Progenitor cell of endocrine pancreas (in vitro differentiated cells): ENCODE results near the gene HTT-AS. TPM values are rescaled to one million over a fixed set of nuclear protein-coding genes. Genes with fewer than 3 reads are reported as not detected.

ENCODE experiments used
- DNase-seq: peaks from one replicate; pipeline ENCODE4 v3.0.0; 2021; ENCODE audit warnings: low spot score; ENCODE audit not compliant: unreplicated experiment
- H3K27ac Mint-ChIP-seq: 2 replicates; pipeline ENCODE4 v1.8.0; 2021; ENCODE audit warnings: mild to moderate bottlenecking, moderate library complexity, mixed read lengths
- H3K27me3 Mint-ChIP-seq: 2 replicates; pipeline ENCODE4 v1.8.0; 2021; ENCODE audit warnings: mixed read lengths
- H3K36me3 Mint-ChIP-seq: 2 replicates; pipeline ENCODE4 v1.8.0; 2022; ENCODE audit warnings: mixed read lengths; ENCODE audit not compliant: insufficient read depth
- H3K4me1 Mint-ChIP-seq: 2 replicates; pipeline ENCODE4 v1.8.0; 2021; ENCODE audit warnings: low read depth, mixed read lengths
- H3K4me3 Mint-ChIP-seq: 2 replicates; pipeline ENCODE4 v1.8.0; 2021; ENCODE audit warnings: low read depth, mild to moderate bottlenecking, moderate library complexity, mixed read lengths
- H3K9me3 Mint-ChIP-seq: 2 replicates; pipeline ENCODE4 v1.8.0; 2021; ENCODE audit warnings: low read depth, mixed read lengths
- total RNA-seq: library from RNA; stranded (reverse); gene quantifications from 2 replicates; pipeline ENCODE4 v1.2.1, GENCODE V29; 2021
- TF ChIP-seq, protein P1 (sequence below): fragments of 200-600 bp; sonication (generic); IDR thresholded peaks from one replicate; pipeline ENCODE4 v1.5.0; 2021; ENCODE audit warnings: antibody characterized with exemption, mild to moderate bottlenecking; ENCODE audit not compliant: unreplicated experiment

HTT-AS gene
- total RNA-seq, 1 donor from 2014 or later: not detected

- Mint-ChIP-seq H3K27me3 (no peaks in the 10 kb centered on the region), H3K36me3 (peaks cover 4% of the 10 kb centered on the region), H3K27ac (no peak overlapping the region), H3K4me3 (no peak overlapping the region), H3K4me1 (peaks cover 18% of the 10 kb centered on the region), H3K9me3 (no peaks in the 10 kb centered on the region)
- DNase-seq: no peak
- TF ChIP-seq, protein P1, sequence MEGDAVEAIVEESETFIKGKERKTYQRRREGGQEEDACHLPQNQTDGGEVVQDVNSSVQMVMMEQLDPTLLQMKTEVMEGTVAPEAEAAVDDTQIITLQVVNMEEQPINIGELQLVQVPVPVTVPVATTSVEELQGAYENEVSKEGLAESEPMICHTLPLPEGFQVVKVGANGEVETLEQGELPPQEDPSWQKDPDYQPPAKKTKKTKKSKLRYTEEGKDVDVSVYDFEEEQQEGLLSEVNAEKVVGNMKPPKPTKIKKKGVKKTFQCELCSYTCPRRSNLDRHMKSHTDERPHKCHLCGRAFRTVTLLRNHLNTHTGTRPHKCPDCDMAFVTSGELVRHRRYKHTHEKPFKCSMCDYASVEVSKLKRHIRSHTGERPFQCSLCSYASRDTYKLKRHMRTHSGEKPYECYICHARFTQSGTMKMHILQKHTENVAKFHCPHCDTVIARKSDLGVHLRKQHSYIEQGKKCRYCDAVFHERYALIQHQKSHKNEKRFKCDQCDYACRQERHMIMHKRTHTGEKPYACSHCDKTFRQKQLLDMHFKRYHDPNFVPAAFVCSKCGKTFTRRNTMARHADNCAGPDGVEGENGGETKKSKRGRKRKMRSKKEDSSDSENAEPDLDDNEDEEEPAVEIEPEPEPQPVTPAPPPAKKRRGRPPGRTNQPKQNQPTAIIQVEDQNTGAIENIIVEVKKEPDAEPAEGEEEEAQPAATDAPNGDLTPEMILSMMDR: no peak
These were observed 3.5 kb upstream of the HTT-AS start for GRCh38 chr4:3077796-3078195.

DNA sequence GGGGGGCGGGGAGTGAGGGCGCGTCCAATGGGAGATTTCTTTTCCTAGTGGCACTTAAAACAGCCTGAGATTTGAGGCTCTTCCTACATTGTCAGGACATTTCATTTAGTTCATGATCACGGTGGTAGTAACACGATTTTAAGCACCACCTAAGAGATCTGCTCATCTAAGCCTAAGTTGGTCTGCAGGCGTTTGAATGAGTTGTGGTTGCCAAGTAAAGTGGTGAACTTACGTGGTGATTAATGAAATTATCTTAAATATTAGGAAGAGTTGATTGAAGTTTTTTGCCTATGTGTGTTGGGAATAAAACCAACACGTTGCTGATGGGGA lies 1.3 kb upstream of the HTT-AS start:
- no peaks in the 10 kb centered on the region for H3K27me3 Mint-ChIP-seq
- H3K27ac Mint-ChIP-seq: peak overlapping the region; percentile 99
- H3K9me3 Mint-ChIP-seq: no peaks in the 10 kb centered on the region
- no peak for DNase-seq
- peaks cover 4% of the 10 kb centered on the region for H3K36me3 Mint-ChIP-seq
- H3K4me3 Mint-ChIP-seq: peak overlapping the region; percentile 93
- TF ChIP-seq, protein P1: no peak
- peaks cover 18% of the 10 kb centered on the region for H3K4me1 Mint-ChIP-seq

DNA sequence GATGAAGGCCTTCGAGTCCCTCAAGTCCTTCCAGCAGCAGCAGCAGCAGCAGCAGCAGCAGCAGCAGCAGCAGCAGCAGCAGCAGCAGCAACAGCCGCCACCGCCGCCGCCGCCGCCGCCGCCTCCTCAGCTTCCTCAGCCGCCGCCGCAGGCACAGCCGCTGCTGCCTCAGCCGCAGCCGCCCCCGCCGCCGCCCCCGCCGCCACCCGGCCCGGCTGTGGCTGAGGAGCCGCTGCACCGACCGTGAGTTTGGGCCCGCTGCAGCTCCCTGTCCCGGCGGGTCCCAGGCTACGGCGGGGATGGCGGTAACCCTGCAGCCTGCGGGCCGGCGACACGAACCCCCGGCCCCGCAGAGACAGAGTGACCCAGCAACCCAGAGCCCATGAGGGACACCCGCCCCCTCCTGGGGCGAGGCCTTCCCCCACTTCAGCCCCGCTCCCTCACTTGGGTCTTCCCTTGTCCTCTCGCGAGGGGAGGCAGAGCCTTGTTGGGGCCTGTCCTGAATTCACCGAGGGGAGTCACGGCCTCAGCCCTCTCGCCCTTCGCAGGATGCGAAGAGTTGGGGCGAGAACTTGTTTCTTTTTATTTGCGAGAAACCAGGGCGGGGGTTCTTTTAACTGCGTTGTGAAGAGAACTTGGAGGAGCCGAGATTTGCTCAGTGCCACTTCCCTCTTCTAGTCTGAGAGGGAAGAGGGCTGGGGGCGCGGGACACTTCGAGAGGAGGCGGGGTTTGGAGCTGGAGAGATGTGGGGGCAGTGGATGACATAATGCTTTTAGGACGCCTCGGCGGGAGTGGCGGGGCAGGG lies 711 bp upstream of the HTT-AS start:
- H3K36me3 Mint-ChIP-seq: peaks cover 2% of the 10 kb centered on the region
- H3K27me3 Mint-ChIP-seq: peaks cover under 1% of the 10 kb centered on the region
- peak overlapping the region; percentile 99 for H3K27ac Mint-ChIP-seq
- H3K4me3 Mint-ChIP-seq: peak overlapping the region; percentile 93
- DNase-seq: peak; percentile 53
- H3K9me3 Mint-ChIP-seq: no peaks in the 10 kb centered on the region
- TF ChIP-seq, protein P1: no peak
- peaks cover 18% of the 10 kb centered on the region for H3K4me1 Mint-ChIP-seq

DNA sequence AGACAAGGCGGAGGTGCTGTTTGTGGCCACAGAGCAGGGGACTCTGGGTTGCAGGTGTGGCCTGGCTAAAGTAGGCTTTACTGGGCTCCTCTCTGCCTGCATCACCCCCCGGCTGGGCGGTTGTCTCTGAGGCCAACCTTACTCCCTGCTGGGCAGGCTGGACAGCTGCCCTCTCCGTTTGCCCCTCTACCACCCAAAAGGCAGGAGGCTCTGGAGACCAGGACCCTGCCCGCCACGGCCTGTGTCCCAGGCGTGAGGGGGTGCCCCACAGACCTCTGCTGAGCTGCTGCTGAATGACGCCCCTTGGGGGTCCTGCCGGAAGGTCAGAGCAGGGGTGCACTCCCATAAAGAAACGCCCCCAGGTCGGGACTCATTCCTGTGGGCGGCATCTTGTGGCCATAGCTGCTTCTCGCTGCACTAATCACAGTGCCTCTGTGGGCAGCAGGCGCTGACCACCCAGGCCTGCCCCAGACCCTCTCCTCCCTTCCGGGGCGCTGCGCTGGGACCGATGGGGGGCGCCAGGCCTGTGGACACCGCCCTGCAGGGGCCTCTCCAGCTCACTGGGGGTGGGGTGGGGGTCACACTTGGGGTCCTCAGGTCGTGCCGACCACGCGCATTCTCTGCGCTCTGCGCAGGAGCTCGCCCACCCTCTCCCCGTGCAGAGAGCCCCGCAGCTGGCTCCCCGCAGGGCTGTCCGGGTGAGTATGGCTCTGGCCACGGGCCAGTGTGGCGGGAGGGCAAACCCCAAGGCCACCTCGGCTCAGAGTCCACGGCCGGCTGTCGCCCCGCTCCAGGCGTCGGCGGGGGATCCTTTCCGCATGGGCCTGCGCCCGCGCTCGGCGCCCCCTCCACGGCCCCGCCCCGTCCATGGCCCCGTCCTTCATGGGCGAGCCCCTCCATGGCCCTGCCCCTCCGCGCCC lies 920 bp downstream of the HTT-AS start:
- Mint-ChIP-seq H3K27ac (no peak overlapping the region), H3K4me3 (peak overlapping the region; percentile 55), H3K9me3 (no peaks in the 10 kb centered on the region), H3K4me1 (peaks cover 18% of the 10 kb centered on the region), H3K27me3 (peaks cover 3% of the 10 kb centered on the region), H3K36me3 (peaks cover 2% of the 10 kb centered on the region)
- TF ChIP-seq, protein P1: peak; percentile 29
- DNase-seq: peak; percentile 39

DNA sequence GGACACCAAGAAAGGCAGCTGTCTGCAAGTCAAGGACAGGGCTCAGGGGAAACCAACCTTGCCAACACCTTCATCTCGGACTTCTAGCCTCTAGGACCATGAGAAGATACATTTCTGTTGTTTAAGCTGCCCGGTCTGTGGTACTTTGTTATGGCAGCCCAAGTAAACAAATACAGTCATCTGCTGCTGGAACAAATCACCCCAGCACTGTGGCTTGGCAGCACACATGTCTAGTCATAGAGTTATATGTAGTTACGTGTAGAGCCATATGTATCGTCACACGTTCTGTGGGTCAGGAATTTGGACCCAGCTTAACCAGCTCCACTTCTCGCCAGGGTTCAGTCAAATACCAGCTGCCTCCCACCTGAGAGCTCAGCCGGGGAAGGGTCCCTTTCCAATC lies 2.5 kb downstream of the HTT-AS start:
- no peak overlapping the region for H3K4me3 Mint-ChIP-seq
- peaks cover 14% of the 10 kb centered on the region for H3K4me1 Mint-ChIP-seq
- peaks cover 6% of the 10 kb centered on the region for H3K27me3 Mint-ChIP-seq
- DNase-seq: no peak
- no peak overlapping the region for H3K27ac Mint-ChIP-seq
- H3K9me3 Mint-ChIP-seq: no peaks in the 10 kb centered on the region
- peaks cover 1% of the 10 kb centered on the region for H3K36me3 Mint-ChIP-seq
- TF ChIP-seq, protein P1: no peak
